DMS153 treated with DMSO at 0.1 percent for 48 hours (cell line): ENCODE measurements around the gene SAMHD1.
"Not testable (repeated sequence)": the region's sequence is repeated elsewhere in the genome, so short reads cannot be mapped to it uniquely, and the experiment has no call there.

Experiments used
- DNase-seq: peaks from one replicate; lab custom pipeline; 2025; ENCODE audit not compliant: unreplicated experiment; lab: John Stamatoyannopoulos, UW

SAMHD1 gene

DNA sequence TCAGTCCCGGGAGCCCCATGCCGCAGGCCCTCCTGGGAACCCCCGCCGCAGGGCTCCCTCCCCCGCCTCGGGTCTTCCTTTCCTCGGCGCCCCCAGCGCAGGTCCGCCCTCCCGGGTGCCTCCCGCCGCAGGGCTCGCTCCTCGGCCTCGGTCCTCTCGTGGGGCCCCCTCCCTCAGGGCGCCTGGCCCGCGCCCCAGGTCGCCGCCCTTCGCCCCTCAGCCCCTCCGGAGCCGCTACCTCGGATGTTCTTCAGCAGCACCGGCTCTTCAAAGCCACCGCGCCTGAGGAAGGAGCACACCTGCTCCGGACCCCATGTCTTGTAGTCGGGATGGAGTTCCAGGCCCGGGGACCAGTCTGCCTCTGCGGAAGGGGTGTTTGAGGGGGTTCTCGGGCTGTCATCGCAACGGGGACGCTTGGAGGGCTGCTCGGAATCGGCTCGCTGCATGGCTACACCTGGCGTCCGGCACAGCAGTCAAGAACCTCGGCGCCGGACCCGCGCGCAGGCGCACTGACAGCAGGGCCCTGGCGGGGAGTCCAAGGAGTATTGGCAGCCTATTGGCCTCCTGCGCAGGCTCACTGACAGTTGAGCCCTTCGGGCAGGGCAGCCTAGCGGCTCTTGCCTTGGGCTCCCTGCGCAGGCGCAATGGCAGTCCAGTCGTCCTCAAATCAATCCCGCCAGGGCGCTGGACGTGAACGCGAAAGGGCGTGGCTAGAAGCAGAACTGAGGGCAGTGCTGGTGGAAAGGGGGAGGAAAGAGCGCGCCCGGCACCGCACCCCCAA, at the start of gene SAMHD1:
SAMHD1 (minus strand) TSS at position 511 of the 781 bp plus-strand sequence; CDS start at position 446, 65 bp downstream.
- DNase-seq, result peak; percentile 97

DNA sequence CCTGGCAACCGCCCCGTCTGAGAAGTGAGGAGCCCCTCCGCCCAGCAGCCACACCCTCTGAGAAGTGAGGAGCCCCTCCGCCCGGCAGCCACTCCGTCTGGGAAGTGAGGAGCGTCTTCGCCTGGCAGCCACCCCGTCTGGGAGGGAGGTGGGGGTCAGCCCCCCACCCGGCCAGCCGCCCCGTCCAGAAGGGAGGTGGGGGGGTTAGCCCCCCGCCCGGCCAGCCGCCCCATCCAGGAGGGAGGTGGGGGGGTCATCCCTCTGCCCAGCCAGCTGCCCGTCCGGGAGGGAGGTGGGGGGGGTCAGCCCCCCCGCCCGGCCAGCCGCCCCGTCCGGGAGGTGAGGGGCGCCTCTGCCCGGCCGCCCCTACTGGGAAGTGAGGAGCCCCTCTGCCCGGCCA, 48.7 kb upstream of the SAMHD1 start:
- not testable (repeated sequence) for DNase-seq

DNA sequence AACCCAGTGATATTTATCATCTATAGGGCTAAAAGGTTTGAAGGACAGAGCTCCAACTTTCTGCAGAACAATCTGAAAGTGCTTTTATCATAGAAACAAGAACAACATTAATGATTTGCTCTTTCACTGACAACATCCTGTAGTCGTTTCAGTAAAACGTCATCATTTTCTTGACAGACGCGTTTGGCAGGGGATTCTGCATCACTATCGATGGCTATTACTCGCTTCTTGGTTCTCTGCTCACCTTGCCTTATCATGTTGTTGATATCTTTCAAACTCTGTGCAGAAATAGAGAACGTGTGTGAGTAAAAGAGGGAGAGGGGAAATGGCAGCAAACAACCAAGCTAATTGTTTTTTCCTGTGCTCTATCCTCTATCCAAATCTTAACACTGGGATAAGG, 47.1 kb upstream of the SAMHD1 start:
- no peak for DNase-seq

- DNase-seq, result no peak
Measured at GRCh38 chr20:36997121-36997520, 45.6 kb upstream of the SAMHD1 start.

- not testable (repeated sequence) for DNase-seq
Measured at GRCh38 chr20:36994221-36994620, 42.7 kb upstream of the SAMHD1 start.

DNA sequence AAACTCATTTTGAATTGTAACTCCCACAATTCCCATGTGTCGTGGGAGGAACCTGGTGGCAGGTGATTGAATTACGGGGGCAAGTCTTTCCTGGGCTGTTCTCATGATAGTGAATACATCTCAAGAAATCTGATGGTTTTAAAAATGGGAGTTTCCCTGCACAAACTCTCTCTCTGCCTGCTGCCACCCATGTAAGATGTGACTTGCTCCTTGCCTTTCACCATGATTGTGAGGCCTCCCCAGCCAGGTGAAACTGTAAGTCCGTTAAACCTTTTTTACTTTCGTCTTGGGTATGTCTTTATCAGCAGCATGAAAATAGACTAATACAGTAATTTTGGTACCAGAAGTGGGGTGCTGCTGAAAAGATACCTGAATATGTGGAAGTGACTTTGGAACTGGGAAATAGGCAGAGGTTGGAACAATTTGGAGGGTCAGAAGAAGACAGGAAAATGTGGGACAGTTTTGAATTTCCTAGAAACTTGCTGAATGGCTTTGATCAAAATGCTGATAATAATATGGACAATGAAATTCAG, 41.4 kb upstream of the SAMHD1 start:
- DNase-seq, result no peak

- DNase-seq, result no peak
Measured at GRCh38 chr20:36991703-36992102, 40.2 kb upstream of the SAMHD1 start.

- no peak for DNase-seq
Measured at GRCh38 chr20:36989797-36990196, 38.3 kb upstream of the SAMHD1 start.

- no peak for DNase-seq
Measured at GRCh38 chr20:36988494-36988966, 37.0 kb upstream of the SAMHD1 start.

DNA sequence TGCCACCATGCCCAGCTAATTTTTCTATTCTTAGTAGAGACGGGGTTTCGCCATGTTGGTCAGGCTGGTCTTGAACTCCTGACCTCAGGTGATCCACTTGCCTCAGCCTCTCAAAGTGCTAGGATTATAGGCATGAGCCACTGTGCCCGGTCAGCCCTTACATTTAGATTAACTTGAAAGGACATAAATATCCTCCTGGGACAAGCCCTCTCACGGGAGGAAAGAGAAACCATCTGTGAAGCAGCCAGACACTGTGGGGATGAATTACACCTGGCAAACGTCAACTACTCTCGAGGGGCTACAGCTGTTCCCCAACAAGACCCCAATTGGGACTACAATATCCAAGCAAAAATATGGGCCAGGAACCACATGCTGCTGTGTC, 32.7 kb upstream of the SAMHD1 start:
- DNase-seq, result no peak

DNA sequence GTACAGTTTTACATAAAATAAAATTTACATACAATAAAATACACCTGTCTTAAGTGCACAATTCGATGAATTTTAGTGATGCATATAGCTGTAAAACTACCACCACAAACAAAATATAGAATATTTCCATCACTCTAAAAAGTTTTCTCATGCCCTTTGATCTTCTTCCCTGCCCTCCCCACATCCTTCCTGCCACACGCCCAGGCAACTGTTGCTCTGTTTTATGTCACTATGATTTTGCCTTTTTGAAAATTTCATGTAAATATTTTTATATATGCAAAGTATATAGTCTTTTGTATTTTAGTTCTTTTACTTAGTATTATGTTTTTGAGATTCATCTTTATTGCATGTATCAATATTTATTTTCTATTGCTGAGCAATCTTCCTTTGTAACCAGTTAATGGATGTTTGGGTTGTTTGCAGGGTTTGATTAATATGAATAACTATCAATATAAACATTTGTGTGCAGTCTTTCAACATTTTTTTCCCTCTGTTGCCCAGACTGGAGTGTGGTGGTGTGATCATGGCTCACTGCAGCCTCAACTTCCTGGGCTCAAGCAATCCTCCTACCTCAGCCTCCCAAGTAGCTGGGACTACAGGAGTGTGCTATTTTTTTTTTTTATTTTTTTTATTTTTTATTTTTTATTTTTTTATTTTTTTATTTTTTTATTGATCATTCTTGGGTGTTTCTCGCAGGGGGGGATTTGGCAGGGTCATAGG, 23.8 kb upstream of the SAMHD1 start:
- no peak for DNase-seq

DNA sequence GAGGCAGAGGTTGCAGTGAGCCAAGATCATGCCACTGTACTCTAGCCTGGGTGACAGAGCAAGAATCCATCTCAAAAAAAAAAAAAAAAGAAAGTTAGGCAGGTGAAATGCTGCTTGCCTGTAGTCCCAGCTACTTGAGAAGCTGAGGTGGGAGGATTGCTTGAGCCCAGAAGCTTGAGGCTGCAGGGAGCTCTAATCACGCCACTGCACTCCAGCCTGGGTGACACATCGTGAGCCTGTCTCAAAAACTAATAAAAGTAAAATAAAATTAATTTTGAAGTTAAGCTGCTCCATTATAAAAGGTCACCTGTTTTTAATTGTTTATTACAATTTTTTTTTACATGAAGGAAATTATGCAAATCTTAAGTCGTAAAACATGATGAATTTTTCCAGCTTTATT, 23.2 kb upstream of the SAMHD1 start:
- DNase-seq, result no peak

- no peak for DNase-seq
Measured at GRCh38 chr20:36971103-36971502, 19.6 kb upstream of the SAMHD1 start.

DNA sequence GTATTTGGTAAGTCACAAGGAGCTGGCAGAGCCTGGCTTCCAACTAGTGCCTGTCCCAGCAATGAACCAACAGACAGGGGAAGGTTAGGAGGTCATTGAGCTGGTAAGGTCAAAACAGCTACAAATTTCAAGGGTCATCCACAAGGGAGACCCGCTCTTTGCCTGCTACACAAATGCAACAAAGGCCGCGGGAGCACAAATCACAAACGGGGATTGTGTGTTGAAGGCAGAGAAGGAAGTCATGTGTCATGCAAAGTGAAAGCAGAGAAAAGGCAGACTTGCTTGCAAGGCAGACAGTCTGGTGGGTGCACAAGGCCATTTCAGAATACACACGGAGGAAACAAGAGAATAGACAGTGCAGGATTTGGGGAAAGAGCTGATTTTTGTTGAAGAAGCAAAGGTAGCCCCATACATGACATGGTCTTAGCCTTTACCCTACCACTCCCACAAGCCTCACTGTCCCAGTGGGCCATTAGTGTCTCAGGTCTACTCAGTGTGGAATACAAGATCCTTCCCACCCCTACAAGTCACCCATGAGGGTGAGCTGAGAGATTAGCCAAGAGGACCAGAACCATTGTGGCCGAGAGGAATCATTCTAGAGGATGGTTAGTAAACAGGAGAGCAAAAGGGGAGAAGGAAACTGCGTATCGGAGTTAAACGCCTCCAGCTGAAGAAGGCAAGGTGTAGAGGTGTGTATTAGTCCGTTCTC, 18.1 kb upstream of the SAMHD1 start:
- no peak for DNase-seq

- DNase-seq, result no peak
Measured at GRCh38 chr20:36969051-36969450, 17.5 kb upstream of the SAMHD1 start.

GRCh38 chr20:36967636-36968035, 16.1 kb upstream of the SAMHD1 start:
- DNase-seq, result no peak

DNA sequence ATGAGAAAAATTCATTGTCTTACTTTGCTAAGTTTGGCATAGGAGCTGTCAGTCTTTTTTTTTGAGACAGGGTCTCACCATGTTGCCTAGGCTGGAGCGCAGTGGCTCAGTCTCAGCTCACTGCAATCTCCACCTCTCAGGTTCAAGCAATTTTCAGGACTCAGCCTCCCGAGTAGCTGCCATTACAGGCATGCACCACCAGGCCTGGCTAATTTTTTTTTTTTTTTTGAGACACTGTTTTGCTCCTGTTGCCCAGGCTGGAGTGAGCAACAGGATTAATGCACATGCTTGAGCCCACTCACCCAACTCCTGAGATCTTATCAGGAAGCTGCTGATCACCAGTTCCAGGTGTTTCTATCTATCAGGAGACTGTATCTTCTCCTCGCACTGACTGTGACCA, 15.5 kb upstream of the SAMHD1 start:
- not testable (repeated sequence) for DNase-seq

GRCh38 chr20:36962354-36962941, 10.9 kb upstream of the SAMHD1 start:
- not testable (repeated sequence) for DNase-seq

DNA sequence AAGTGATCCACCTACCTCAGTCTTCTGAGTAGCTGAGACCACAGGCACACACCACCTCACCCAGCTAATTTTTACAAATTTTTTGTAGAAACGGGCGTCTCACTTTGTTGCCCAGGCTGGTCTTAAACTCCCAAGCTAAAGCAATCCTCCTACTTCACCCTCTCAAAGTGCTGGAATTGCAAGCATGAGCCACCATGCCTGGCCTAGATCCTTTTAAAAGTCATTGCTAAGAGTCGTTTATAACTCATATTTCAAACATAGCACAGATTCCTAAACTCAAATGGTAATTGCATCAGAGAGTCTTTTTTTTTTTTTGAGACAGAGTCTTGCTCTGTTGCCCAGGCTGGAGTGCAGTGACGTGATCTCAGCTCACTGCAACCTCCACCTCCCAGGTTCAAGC, 7.7 kb upstream of the SAMHD1 start:
- no peak for DNase-seq

DNA sequence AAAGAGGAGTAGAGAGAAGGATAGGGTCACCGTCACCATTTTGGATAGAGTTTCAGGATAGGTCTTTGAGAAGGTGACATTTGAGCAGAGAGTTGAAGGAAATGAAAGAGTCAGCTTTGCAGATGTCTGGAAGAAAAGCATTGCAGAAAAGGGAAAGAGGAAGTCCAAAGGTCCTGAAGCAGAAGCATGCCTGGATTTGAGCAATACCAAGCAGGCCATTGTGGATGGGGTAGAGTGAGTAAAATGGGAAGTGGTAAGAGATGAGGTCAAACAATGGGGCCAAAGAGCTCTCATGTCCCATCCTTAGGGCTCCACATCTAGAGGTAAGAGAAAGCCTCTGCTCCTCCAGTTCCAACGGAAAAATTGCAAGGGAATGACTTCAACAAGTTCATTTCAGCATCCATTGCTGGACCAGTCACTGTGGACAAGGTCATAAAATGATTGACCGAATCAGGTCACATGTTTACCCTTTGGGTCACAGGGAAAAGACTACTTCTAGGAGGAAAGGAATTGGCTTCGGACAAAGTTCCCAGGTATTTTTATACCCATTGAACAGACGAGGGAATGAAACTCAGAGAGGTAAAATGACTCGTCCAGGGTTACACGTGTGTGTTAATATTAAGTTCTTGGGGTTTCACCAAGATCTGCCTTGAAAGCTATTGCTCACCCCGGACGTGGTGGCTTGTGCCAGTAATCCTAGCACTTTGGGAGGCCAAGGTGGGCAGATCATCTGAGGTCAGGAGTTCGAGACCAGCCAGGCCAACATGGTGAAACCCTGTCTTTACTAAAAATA, 6.6 kb upstream of the SAMHD1 start:
- no peak for DNase-seq
